Ammon's horn (tissue), 1 donor: ENCODE results near the gene CARMIL3.
"Not testable (repeated sequence)": the region's sequence is repeated elsewhere in the genome, so short reads cannot be mapped to it uniquely, and the experiment has no call there.

Experiments
- DNase-seq: peaks from one replicate; pipeline ENCODE4 v3.0.0-alpha.2; 2016; ENCODE audit warnings: low spot score

Gene CARMIL3, protein sequence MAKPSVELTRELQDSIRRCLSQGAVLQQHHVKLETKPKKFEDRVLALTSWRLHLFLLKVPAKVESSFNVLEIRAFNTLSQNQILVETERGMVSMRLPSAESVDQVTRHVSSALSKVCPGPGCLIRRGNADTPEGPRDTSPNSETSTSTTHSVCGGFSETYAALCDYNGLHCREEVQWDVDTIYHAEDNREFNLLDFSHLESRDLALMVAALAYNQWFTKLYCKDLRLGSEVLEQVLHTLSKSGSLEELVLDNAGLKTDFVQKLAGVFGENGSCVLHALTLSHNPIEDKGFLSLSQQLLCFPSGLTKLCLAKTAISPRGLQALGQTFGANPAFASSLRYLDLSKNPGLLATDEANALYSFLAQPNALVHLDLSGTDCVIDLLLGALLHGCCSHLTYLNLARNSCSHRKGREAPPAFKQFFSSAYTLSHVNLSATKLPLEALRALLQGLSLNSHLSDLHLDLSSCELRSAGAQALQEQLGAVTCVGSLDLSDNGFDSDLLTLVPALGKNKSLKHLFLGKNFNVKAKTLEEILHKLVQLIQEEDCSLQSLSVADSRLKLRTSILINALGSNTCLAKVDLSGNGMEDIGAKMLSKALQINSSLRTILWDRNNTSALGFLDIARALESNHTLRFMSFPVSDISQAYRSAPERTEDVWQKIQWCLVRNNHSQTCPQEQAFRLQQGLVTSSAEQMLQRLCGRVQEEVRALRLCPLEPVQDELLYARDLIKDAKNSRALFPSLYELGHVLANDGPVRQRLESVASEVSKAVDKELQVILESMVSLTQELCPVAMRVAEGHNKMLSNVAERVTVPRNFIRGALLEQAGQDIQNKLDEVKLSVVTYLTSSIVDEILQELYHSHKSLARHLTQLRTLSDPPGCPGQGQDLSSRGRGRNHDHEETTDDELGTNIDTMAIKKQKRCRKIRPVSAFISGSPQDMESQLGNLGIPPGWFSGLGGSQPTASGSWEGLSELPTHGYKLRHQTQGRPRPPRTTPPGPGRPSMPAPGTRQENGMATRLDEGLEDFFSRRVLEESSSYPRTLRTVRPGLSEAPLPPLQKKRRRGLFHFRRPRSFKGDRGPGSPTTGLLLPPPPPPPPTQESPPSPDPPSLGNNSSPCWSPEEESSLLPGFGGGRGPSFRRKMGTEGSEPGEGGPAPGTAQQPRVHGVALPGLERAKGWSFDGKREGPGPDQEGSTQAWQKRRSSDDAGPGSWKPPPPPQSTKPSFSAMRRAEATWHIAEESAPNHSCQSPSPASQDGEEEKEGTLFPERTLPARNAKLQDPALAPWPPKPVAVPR (N-terminal part only)

DNA sequence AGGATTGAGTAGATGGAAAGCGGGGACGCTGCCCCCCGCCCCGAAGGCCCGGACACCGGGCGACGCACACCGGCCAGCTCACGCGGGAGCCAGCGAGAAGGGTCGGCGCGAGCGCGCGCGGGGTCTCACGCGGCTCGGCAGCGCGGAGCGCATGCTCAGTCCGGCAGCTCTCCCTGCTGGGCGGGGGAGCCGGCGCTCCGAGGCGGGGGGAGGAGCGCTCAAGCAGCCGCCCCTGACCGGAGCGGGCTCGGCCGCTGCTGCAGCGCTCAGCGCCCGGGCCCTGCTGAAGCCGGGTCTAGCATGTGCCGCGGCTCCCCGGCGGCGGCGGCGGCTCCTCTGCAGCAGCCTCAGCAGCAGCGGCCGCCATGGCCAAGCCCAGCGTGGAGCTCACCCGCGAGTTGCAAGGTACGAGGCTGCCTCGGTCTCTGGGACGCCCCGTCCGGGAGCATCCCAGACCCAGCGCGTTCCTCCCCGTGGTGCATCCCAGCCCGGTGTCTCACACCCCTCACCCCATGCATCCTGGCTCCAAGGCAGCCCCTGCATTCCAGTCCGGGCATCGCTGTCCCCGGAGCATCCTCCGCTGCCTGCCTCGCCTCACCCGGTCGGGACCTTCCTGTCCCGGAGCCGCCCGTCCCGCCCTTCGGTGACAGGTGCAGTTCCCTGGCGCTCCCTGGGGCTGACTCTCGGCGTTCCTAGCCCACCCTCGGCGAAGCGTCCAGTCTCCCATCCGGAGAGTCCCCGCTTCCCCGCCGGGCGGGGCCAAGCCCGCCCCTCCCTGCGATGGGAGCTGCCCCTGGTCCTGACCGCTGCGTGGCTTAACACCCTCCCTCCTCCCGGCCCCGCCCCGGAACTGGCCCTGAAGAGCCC, at the start of gene CARMIL3:
CARMIL3 (plus strand) TSS at position 221 of the 867 bp plus-strand sequence; CDS start at position 366, 145 bp downstream.
- peak; percentile 83 for DNase-seq

DNA sequence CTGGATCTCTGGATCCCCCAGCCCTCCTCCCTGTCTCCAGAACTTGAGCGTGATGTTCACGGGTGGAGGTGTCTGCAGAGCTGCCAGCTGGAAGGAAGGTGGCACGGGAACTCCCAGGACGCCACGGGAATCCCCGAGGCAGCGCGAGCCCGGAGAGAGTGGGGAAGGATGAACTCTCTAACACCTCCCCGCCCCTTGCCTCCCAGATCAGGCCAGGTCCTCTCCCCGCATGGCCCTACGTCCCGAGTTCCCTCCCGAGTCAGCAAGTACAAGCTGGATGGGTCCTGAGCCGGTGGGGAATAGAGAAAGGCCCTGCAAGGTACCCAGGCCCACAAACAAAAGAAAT, 45.4 kb upstream of the CARMIL3 start:
- not testable (repeated sequence) for DNase-seq

DNA sequence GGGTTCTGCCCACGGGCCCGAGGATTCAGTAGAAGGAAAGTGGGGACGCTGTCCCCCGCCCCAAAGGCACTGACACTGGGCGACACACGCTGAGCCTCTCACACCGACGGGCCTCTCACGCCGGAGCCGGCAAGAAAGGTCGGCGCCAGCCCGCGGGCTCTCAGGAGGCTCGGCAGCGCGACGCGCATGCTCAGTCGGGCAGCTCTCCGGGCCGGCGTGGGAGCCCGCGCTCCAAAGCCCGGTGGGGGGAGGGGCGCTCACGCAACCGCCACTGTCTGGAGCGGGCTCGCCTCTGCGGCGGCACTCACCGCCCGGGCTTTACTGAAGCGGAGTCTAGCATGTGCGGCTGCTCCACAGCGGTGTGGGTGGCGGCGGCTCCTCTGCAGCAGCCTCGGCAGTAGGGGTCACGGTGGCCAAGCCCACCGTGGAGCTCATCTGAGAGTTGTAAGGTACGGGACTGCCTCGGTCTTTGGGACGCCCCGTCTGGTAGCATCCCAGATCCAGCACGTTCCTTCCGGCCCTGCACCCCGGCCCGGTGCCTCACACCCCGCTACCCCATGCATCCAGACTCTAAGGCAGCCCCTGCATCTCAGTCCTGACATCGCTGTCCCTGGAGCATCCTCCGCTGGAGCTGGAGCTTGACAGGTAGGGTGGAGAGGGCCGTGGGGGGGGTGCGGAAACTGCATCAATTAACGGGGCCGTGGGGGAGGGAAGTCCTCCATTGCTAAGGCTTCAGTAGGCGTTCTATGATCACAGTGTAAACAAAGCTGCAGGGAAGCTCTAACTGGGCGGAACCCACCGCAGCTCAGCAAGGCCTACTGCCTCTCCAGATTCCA, 44.8 kb upstream of the CARMIL3 start:
- not testable (repeated sequence) for DNase-seq

DNA sequence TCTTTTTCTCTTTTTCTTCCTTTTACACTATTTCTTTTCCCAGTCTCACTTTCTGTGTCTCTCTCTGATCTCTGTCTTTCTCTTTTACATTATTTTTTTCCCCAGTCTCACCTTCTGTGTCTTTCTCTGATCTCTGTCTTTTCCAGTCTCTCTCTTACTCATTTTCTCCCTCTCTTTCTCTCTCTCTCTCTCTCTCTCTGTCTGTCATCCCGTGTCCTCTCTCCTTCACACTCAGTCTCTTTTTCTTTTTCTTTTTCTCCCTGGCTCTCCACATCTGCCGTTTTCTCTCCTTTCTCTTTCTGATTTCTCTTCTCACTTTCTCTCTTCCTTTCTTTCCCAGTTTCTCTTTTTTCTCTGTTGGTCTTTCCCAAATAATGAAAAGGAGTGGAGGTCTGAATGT, 40.8 kb upstream of the CARMIL3 start:
- DNase-seq: no peak

DNA sequence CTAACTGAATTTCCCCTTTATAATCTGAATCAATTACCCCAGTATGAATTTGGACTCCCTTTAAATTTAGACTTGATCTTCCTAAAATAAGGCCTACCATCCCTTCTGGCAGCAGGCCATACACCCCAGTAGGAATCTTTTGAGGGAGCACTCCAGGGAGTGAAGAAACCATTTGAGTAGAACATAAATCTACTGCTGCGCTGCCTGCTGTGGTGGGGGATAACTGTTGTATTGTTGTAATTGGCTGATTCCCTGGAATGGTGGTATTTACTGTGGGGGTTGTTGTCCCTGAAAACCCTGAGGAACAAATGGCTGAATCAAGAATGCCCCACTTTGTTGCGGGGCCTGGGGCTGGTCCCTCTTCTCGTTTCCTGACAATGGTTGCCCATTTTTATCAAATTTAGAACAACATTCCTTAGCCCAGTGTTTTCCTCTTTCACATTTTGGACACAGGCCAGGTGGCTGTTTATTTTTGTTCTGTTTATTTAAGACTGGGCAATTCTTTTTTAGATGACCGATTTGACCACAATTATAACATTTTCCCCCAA, 39.0 kb upstream of the CARMIL3 start:
- not testable (repeated sequence) for DNase-seq

DNA sequence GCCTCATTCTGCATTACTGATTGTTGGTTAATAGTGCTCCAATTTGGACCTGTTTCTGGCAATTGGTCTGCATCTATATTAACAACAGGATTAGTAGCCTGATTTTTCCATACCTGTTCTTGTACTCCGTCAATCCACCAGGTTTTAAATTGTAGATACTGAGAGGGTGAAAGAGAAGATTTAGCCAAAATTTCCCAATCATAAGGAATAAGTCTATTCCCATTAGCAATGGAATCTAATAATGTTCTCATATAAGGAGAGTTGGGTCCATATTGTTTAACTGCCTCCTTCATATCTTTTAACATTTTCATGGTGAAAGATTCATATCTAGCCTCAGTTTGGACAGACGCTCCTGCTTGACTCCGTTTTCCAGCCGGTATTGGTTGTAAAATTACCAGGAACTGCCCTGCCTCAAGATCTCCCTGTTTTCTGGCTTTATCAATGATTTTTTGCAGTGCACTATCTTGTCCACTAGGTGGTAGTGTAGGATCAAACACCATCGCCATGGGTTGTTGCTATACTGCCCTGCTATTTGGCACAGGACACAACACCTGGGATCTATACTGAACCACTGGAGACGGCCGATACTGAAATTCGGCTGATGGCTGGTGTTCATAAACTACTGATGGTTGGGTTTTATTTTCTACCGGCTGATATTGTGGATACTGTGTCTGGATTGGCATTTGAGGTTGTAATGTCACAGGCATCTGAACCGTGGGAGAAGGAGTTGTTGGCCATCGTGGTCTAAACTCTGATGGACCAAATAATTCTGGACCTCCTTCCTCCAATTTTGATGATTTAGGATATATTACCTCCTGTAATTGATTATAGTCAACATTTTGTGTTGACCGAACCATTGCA, 37.9 kb upstream of the CARMIL3 start:
- DNase-seq: peak; percentile 86

DNA sequence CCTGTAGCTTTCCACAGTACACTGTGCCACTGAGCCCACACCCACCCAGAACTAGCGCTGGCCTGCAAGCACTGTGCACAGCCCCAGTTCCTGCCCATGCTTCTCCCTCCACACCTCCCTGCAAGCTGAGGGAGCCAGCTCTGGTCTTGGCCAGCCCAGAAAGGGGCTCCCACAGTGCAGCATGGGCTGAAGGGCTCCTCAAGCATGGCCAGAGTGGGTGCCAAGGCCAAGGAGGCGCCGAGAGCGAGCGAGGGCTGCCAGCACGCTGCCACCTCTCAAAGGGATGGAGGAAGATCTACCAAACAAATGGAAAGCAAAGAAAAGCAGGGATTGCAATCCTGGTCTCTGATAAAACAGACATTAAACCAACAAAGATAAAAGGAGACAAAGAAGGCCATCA, 36.1 kb upstream of the CARMIL3 start:
- DNase-seq: not testable (repeated sequence)

DNA sequence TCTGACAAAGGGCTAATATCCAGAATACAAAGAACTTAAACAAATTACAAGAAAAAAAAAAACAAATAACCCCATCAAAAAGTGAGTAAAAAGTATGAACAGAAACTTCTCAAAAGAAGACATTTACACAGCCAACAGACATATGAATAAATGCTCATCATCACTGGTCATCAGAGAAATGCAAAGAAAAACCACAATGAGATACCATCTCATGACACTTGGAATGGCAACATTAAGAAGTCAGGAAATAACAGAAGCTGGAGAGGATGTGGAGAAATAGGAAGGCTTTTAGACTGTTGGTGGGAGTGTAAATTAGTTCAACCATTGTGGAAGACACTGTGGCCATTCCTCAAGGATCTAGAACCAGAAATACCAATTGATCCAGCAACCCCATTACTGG, 32.8 kb upstream of the CARMIL3 start:
- DNase-seq: not testable (repeated sequence)

DNA sequence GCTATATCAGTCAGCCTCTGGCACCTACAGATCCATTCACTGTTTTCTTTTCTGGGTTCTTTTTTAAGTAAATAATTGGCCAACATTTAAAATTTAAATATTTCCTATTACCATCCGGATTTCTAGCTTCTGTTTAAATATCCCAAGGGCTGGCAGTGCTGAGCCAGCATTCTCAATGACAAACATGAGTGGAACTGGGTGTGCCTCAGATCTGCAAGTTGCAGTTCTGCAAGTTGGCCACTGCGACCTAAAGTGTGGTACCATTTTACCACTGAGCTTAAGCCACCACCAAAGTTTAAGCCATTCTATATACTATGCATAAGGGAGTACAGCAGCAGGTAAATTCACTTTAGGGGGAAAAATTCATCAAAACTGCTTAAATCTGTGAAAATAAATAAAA, 31.9 kb upstream of the CARMIL3 start:
- DNase-seq: not testable (repeated sequence)

DNA sequence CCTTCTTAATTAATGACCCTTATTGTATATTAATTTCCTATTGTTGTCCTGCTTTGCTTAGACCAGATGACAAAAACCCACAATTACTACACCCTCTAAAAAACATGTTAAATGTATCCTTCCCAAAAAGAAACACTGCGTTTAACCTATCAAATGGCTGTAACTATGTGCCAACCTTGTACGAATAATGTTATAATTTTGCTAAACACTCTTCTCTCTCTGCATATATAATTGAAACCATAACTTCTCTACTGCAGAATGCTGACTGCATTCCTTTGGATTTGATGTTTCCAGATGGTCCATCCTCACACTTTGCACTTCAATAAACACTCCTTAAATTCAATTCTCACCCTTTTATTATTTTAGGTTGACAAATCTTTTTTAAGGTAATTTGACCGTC, 31.3 kb upstream of the CARMIL3 start:
- DNase-seq: not testable (repeated sequence)

DNA sequence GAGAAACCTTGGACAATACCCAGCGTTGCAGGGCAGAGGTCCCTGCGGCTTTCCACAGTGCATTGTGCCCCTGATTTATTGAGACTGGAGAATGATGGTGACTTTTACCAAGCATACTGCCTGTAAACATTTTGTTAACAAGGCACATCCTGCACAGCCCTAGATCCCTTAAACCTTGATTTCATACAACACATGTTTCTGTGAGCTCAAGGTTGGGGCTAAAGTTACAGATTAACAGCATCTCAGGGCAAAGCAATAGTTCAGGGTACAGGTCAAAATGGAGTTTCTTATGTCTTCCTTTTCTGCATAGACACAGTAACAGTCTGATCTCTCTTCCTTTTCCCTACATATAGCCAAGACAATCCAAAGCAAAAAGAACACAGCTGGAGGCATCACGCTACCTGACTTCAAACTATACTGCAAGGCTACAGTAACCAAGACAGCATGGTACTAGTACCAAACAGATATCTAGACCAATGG, 26.8 kb upstream of the CARMIL3 start:
- DNase-seq: not testable (repeated sequence)

DNA sequence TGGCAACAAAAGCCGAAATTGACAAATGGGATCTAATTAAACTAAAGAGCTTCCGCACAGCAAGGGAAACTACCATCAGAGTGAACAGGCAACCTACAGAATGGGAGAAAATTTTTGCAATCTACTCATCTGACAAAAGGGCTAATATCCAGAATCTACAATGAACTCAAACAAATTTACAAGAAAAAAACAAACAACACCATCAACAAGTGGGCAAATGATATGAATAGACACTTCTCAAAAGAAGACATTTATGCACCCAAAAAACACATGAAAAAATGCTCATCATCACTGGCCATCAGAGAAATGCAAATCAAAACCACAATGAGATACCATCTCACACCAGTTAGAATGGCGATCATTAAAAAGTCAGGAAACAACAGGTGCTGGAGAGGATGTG, 22.1 kb upstream of the CARMIL3 start:
- not testable (repeated sequence) for DNase-seq

DNA sequence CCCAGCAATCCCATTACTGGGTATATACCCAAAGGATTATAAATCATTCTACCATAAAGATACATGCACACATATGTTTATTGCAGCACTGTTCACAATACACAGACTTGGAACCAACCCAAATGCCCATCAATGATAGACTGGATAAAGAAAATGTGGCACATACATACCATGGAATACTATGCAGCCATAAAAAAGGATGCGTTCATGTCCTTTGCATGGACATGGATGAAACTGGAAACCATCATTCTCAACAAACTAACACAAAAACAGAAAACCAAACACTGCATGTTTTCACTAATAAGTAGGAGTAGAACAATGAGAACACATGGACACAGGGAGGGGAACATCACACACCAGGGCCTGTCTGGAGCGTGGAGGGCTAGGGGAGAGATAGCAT, 20.5 kb upstream of the CARMIL3 start:
- not testable (repeated sequence) for DNase-seq

DNA sequence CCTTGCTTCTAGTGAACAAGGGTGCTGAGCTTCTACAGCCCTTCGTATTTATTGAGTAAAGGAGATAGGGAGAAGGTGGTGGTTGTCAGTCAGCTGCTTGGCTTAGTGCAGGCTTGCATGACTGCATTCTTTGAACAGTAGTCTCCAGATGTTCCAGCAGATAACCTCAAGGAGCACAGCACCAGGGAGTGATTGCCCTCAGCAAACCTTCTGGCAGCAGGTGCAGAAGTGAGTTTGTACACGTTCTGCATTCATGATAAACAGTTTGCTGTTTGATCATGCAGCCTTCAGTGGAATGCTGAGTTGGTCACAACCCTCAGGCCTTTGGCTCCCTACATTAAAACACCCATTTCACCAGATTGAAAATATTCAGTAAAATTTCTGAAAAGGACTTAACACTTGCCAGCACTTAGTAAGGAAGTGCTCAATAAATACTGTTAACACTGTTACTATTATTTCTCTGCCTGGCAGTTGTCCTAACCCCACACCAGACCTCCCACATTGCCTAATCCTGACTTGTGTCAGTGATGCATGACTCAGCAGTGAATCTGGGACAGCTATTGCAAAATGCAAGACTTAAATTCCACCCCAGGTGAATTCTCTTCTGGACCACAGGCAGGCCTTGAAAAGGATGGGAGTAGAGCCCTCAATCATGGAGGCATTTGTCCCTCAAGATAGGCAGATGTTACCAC, 18.9 kb upstream of the CARMIL3 start:
- DNase-seq: no peak

DNA sequence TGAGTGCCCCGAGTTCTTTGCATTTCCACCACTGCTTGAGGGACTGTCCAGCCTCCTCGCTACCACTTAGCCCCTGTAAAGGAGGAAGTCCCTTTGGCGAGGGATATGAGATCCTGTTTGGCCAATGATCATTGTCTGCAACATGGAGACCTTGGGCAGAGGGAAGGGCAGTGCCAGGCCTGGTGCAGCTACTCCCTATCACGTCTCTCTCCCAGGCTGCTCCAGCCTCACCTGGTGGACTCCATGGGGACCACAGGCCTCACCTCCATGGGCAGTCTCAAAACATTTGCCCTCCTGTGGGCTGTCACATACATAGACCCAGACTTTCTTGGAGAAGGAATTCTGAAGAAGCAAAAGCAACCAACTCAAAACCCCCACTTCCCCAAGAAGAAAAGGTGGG, 16.0 kb upstream of the CARMIL3 start:
- DNase-seq: not testable (repeated sequence)

DNA sequence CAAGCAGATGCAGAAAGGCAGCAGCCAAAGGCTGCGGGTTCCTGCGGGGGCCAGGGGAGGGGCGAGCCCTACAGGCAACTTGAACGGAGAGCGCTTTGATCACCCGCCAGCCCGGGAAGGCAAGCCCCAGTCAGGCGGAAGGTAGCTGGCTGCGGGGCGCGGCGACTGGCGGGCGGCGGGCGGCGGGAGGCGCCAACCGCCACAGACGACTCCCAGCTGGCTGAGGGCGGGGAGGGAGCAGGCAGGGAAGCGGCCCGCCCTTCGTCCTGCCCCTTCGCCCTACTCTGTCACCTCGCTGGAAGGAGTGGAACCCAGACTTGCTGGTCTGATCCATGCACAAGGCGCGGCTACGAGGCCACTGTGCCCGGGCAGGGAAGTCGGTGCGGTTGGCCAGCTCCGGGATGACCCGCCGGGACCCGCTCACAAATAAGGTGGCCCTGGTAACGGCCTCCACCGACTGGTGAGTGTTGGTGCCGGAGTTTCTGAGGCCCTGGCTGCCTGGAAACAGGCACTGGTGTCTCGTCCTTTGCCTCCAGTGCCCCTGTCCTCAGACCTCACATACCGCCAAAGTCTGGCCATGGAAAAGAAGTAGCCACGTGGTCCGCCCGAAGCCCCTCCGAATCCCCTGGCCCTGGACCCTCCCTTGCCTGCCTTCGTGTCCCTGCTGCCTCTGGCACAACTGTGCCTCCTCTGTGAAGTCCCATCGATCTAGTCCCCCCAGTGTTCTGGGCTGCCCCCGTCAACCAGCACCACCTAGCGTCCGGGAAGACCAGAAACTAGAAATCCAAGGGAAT, 15.4 kb upstream of the CARMIL3 start:
- DNase-seq: peak; percentile 86

DNA sequence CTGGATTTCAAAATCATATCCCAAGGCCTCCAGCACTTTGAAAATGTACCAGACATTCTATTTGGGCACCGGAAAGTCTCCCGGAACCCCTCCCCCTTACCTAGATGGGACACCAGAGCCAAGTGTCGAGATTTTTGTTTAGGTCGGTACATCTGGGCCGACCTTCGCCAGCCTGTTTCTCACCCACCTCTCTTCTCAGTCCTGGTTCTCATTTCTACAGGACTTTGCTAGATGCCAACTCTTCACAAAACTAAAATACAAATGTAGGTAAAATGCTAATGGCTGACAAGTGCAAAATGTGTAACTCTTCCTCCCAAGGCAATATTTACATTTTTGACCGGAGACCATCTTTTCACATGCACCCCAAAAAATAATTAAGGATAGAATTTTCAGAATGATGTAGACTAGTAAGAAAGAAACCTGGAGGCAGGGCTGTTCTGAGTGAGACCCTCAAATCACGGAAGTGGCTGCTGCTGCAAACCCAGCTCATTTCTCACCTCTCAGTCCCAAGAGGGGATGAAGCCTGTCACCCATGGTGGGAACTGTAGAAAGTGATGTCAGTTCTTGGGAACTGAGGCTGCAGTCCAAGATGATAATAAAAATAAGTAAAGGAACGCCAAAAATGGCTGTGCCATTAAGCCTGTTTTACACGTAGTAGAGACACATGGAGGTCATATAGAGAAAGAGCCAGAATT, 14.7 kb upstream of the CARMIL3 start:
- not testable (repeated sequence) for DNase-seq
